ENCODE measurements around the gene HPCAL1. TPM values are rescaled to one million over a fixed set of nuclear protein-coding genes. Genes with fewer than 3 reads are reported as not detected.

Gene HPCAL1
- total and polyA plus RNA-seq, 2 donors (not counting 1 experiment from before 2014, with no cell fraction given) = 60.3 to 65.1 TPM

DNA sequence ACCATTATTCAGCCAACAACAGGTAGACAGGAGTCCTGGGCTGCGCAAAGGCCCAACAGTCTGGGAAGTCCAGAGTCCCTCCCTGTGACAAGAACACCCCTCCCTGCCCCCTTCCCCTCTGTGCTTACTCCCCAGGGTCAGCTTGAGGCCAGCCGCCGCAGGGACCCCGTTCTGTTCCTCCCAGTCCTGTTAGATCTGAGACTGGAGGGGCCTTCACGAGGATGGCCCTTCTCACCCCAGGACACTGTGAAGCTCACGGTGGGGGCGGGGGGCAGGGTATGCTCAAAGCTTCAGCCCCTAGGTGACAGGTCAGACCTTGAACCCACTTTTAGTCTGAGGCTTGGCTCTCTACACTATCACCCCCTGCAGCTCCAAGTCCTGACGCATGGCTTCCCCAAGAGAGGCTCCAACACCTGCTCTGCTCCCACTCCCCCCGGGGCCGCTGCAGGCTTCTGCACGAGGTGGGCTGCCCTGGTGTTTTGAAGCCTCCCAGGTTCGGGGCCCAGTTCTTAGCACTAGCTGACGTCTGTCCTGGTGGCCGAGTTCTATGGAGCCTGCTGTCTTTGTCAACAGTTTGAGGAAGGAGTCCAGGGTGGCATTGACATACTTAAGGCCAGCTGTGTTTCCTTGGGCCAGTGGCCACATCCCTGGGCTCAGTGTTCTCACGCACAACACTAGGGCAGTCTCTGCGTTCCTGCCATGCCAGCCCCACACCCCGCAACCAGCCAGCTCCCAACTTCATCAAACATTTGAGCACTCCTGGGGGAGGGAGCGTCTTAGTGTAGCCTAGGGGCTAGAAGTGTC lies 37.2 kb upstream of the HPCAL1 start:
- intact Hi-C loops (cut with micrococcal nuclease) = no loop called here
- ChIA-PET POLR2A (no interaction called here), CTCF (interaction anchor here (0.8 kb wide), 1 partner anchor 170 kb away, joined by 3 read pairs; no protein-coding TSS in a partner anchor)
- Histone ChIP-seq H3K79me2 (ENCODE audit: control insufficient read depth, insufficient read depth, low read length) (no peaks in the 10 kb centered on the region), H2AFZ (ENCODE audit: insufficient read depth, low read depth, low read length, poor library complexity, severe bottlenecking) (no peak overlapping the region), H3K4me3 (ENCODE audit: control extremely low read depth in 1 of 5, extremely low read depth in 1 of 5, insufficient read depth in 1 of 5, low read depth in 2 of 5, low read length in 4 of 5) (no peak overlapping the region), H3K36me3 (replicated peaks in 1 of 2; ENCODE audit: control extremely low read depth in 1 of 2, control insufficient read depth in 1 of 2, extremely low read depth in 1 of 2, insufficient read depth in 2 of 2, low read length in 1 of 2) (no peaks in the 10 kb centered on the region), H3K9ac (ENCODE audit: low read length) (no peak overlapping the region), H3K4me2 (replicated peaks; ENCODE audit: low read depth, low read length, poor library complexity, severe bottlenecking) (no peak overlapping the region), H3K27ac (ENCODE audit: low read length in 2 of 2) (no peak overlapping the region), H3K27me3 (replicated peaks in 1 of 4; ENCODE audit: control extremely low read depth in 1 of 4, control insufficient read depth in 3 of 4, insufficient read depth in 4 of 4, low read length in 3 of 4) (peaks cover 0 to 4% (median 0%) of the 10 kb centered on the region in 4 experiments), H3K9me3 (ENCODE audit: control extremely low read depth in 1 of 3, control insufficient read depth in 2 of 3, insufficient read depth in 1 of 3, low read length in 2 of 3) (no peaks in the 10 kb centered on the region), H3K4me1 (ENCODE audit: control insufficient read depth in 2 of 2, insufficient read depth in 2 of 2, low read length in 2 of 2) (peaks cover 1 to 4% of the 10 kb centered on the region in 2 donors), H4K20me1 (ENCODE audit: control insufficient read depth, insufficient read depth, low read length, poor library complexity, severe bottlenecking) (no peaks in the 10 kb centered on the region)
- Mint-ChIP-seq H3K4me1 (peaks cover under 1% of the 10 kb centered on the region), H3K27me3 (peaks cover 4% of the 10 kb centered on the region), H3K4me3 (no peak overlapping the region), H3K9me3 (ENCODE audit: insufficient read depth) (no peaks in the 10 kb centered on the region), H3K27ac (no peak overlapping the region)
- TF ChIP-seq, protein P1, sequence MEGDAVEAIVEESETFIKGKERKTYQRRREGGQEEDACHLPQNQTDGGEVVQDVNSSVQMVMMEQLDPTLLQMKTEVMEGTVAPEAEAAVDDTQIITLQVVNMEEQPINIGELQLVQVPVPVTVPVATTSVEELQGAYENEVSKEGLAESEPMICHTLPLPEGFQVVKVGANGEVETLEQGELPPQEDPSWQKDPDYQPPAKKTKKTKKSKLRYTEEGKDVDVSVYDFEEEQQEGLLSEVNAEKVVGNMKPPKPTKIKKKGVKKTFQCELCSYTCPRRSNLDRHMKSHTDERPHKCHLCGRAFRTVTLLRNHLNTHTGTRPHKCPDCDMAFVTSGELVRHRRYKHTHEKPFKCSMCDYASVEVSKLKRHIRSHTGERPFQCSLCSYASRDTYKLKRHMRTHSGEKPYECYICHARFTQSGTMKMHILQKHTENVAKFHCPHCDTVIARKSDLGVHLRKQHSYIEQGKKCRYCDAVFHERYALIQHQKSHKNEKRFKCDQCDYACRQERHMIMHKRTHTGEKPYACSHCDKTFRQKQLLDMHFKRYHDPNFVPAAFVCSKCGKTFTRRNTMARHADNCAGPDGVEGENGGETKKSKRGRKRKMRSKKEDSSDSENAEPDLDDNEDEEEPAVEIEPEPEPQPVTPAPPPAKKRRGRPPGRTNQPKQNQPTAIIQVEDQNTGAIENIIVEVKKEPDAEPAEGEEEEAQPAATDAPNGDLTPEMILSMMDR (IDR thresholded peaks at IDR 0.05) = no peak
- TF ChIP-seq EZH2 (IDR thresholded peaks at IDR 0.05; ENCODE audit: borderline replicate concordance, insufficient read depth, low read depth, low read length, poor library complexity, severe bottlenecking) = no peak
- 92% methylated on average over 14 of the region's 18 CpGs for WGBS (ENCODE audit: insufficient coverage)
- ATAC-seq (ENCODE audit: low read depth) (no peak), DNase-seq (no peak)

DNA sequence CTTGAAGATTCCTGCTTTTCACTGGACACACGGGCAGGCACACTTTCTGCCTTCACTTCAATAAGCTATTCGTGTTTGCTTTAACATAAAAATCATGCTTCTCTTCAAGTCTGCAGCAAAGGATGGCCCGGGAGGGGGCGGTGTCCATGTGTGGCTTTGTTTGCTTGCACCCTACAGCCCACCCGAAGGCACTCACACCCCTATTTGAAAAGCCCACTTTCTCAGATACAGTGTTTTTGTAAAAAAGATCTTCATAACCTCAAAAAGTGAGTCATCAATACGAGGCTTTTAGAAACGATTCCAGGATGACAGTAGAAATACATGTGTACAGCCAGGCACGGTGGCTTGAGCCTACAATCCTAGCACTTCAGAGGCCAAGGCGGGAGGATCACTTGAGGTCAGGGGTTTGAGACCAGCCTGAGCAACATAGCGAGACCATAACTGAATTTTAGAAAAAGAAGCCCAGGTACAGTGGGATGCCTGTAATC lies 36.5 kb upstream of the HPCAL1 start:
- Histone ChIP-seq H3K79me2 (ENCODE audit: control insufficient read depth, insufficient read depth, low read length) (no peaks in the 10 kb centered on the region), H3K9ac (ENCODE audit: low read length) (no peak overlapping the region), H3K4me2 (replicated peaks; ENCODE audit: low read depth, low read length, poor library complexity, severe bottlenecking) (no peak overlapping the region), H3K27me3 (replicated peaks in 1 of 4; ENCODE audit: control extremely low read depth in 1 of 4, control insufficient read depth in 3 of 4, insufficient read depth in 4 of 4, low read length in 3 of 4) (peaks cover 0 to 4% (median 0%) of the 10 kb centered on the region in 4 experiments), H4K20me1 (ENCODE audit: control insufficient read depth, insufficient read depth, low read length, poor library complexity, severe bottlenecking) (no peaks in the 10 kb centered on the region), H3K36me3 (replicated peaks in 1 of 2; ENCODE audit: control extremely low read depth in 1 of 2, control insufficient read depth in 1 of 2, extremely low read depth in 1 of 2, insufficient read depth in 2 of 2, low read length in 1 of 2) (no peaks in the 10 kb centered on the region), H3K9me3 (ENCODE audit: control extremely low read depth in 1 of 3, control insufficient read depth in 2 of 3, insufficient read depth in 1 of 3, low read length in 2 of 3) (no peaks in the 10 kb centered on the region), H3K4me3 (ENCODE audit: control extremely low read depth in 1 of 5, extremely low read depth in 1 of 5, insufficient read depth in 1 of 5, low read depth in 2 of 5, low read length in 4 of 5) (no peak overlapping the region), H3K27ac (ENCODE audit: low read length in 2 of 2) (no peak overlapping the region), H2AFZ (ENCODE audit: insufficient read depth, low read depth, low read length, poor library complexity, severe bottlenecking) (no peak overlapping the region), H3K4me1 (ENCODE audit: control insufficient read depth in 2 of 2, insufficient read depth in 2 of 2, low read length in 2 of 2) (peaks cover 3 to 8% of the 10 kb centered on the region in 2 donors)
- ATAC-seq (ENCODE audit: low read depth) (no peak), DNase-seq (no peak)
- TF ChIP-seq, protein P1 (IDR thresholded peaks at IDR 0.05) = no peak
- no peak for TF ChIP-seq EZH2 (IDR thresholded peaks at IDR 0.05; ENCODE audit: borderline replicate concordance, insufficient read depth, low read depth, low read length, poor library complexity, severe bottlenecking)
- 79% methylated on average over 9 of the region's 10 CpGs for WGBS (ENCODE audit: insufficient coverage)
- peaks cover 4% of the 10 kb centered on the region for H3K27me3 Mint-ChIP-seq
- ChIA-PET POLR2A (no interaction called here), CTCF (no interaction called here)
- H3K27ac Mint-ChIP-seq = no peak overlapping the region
- peaks cover 3% of the 10 kb centered on the region for H3K4me1 Mint-ChIP-seq
- no peaks in the 10 kb centered on the region for H3K9me3 Mint-ChIP-seq (ENCODE audit: insufficient read depth)
- no peak overlapping the region for H3K4me3 Mint-ChIP-seq
- intact Hi-C loops (cut with micrococcal nuclease) = no loop called here
